HG03159 (cell line): Measurements from ENCODE around the gene CISH.
A peak's percentile ranks its signal among the peaks of the same experiment; 100 is the strongest.

Experiments used
- ATAC-seq: cut with Tn5 transposase; IDR thresholded peaks from one replicate; pipeline ENCODE4 v1.9.1; 2021; ENCODE audit warnings: mild to moderate bottlenecking, moderate library complexity; ENCODE audit not compliant: unreplicated experiment

CISH gene

DNA sequence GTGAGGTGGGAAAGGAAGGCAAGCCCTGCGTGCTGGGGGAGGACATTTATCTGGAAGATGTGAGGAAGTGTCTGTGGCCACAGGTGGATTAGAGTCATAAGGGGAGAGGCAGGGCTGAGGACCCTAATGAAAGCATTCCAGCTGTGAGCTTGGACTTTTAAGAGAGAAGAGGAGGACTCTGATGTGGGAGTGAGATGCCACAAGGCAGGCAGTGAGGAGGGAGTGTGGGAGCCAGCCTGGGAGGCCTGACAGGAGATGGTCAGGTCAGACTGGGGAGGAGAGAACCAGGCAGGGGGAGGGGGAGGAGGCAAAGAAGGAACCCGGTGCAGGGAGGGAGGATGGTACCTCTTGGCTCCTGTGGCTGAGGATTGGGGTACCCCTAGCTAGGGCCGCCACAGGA is 26.4 kb upstream of the CISH start:
- ATAC-seq: no peak

DNA sequence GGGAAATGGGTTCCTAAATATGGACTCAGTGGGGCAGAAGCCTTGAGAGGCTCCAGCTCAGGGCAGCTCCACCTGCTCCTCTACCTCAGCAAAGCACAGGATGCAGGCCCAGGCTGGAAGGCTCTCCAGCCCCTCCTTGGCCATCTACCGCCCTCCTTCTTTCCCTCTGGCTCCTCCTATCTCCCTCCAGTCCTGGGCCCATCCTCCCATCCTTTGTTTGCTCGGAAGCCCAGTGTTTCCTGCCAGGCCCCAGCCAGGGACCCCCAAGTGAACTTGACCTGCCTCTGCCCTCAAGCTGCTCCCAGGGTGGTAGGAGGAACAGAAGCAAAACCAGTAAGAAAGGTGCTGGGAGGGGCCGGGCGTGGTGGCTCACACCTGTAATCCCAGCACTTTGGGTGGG is 25.4 kb upstream of the CISH start:
- ATAC-seq: no peak

DNA sequence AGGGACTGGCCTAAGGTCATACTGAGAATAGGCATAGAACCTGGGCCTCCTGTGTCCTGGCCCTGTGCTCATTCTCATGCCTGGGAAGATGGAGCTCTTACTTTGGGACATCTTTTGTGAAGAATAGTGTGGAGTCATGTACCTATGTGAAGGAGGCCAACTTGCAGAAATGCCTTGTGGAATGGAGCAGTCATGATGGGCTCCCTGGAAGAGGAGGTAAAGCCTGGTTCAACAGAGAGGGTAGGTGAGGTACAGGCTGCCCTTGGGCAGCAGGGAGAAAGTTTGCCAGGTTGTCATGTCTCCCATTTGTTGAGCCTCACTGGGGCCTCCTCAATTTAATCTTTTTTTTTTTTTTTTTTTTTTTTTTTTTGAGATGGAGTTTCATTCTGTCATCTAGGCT is 23.5 kb upstream of the CISH start:
- no peak for ATAC-seq

DNA sequence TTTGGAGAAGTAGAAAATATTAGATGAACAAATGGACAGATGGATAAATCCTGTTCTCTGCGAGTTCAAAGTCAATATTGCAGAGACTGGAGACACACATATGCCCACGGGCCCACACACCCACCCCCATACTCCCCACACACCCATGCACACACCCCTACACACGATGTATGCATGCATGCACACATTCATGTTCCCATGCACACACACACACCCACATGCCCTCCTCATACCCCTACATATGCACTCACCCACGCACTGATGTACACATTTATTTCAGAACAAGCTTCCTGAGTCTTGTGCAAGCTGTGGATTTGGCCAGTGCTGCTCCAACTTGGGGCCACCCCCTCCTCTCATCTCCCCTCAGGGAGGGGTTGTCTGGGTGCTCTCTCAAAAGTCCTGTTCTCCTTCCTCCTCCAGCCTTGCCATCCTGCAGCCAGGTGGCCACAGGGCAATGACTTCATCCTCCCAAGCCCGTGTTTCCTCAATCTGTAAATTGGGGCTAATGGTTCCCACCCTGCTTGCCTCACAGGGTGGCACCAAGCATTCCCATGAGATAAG is 21.7 kb upstream of the CISH start:
- no peak for ATAC-seq

DNA sequence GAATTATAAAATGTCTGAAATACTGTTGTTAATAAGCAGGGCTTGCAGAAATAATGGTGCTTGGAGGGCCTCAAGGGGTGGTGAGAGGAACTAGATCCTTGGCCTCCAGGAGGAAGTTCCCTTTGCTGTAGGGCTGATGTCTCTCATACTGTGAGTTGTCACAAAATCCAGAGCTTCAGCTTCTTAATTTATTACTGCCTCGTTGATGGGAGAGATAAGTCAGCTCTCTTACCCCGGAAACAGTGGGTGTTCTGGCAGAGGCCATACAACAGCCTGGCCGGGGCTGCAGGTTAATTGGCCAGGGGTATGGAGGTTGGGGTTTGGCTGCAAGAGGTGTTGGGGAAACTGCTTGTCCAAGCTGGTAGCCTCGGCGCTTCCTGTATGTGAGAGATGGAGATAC is 20.9 kb upstream of the CISH start:
- ATAC-seq: no peak

DNA sequence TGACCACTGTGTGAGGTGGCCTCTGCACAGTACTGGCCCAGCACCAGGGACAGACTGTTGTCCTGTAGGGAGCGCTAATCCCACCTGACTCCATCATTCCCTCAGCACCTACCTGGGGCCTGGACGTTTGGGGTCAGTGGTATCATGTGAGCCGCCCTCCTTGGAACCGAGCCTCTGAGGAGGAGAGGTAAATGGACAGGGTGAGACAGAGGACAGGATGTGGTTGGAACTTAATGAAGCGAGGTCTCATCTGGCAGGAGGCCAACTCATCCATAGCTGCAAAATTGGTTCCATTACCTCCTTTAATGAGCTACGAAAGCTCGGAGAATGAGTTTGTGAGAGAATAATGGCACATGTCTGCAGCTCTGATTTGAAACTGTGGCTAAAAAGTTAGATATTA is 19.3 kb upstream of the CISH start:
- ATAC-seq: no peak

DNA sequence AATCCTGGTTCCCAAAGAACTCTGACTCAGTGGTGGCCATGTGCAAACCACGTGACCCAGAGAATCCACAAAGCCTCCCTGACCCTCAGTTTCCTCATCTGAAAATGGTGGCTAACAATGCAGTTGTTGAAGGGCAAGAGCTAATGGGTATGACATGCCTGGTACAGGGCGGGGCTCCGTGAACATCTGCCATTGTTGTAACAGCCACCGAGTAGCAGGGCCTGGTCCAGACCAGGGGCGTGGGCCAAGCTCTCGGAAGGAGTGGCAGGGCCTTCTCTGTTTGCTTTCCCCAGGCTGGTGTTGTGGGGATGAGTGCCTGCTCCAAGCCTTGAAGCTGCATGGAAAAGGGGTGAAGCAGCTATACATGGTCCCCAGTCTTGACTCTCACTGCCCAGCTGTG is 18.8 kb upstream of the CISH start:
- ATAC-seq: no peak

DNA sequence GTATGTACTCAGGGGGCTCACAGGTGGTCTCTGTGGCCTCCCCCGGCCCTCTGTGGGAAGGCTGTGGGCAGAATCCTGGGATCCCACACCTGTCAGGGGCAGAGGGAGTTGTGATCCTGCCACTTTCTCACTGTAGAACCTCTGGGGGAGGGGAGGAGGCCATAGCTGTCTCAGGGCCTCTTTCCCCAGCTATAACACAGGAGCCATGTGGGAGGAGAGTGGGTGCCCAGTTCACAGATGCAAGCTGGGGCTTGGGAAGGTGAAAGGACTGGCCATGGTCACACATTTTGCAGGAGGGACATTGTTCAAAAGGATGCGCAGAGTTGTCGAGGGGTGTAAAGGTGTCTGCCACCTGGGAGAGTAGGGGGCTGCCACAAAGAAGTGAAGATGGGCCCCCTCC is 17.0 kb upstream of the CISH start:
- no peak for ATAC-seq

DNA sequence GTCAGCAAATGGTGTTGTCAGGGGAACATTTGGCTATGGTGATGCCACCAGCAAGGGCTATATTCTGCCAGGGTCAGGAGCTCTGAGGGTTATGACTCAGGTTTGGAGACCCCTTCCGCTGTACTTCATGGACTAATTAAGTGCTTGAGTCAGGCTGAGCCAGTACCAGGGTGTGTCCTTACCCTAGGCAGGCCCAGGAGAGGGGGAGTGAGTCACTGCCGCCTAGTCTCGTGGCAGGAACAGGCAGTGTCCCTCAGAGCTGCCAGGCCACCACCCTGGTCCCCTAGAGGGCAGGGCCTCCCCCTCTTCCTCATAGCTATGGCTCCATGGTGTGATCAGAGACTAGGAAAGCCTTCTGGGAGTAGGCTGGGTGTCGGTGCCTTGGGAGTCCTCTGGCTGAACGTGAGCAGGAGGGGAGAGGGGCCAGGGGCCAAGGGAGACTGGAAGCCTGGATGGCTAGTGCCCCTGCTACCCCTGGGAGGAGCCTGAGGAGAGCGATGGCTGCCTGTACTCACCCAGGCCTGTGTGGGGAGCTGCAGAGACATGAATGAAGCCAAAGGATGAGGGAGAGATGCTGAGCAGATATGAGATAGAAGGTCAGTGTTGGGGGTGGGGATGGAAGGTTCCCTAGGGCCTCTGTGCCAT is 16.0 kb upstream of the CISH start:
- no peak for ATAC-seq

DNA sequence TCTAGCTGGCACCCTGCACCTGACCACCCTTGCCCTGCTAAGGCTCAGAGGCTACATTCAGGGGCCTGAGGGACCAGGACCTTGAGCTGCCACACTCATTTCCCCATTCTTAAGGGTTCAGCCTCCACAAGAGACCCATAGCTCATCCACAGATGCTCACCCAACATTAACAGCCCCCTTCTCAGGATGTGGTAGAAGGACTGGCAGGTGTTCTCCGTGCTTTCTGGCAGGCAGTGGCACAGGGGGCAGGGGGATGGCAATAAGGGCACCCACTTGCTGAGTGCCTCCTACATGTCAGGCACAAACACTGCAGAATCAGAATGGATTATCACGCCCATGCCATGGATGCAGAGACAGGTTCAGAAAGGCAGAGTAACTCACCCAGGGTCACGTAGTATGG is 14.8 kb upstream of the CISH start:
- ATAC-seq: no peak

DNA sequence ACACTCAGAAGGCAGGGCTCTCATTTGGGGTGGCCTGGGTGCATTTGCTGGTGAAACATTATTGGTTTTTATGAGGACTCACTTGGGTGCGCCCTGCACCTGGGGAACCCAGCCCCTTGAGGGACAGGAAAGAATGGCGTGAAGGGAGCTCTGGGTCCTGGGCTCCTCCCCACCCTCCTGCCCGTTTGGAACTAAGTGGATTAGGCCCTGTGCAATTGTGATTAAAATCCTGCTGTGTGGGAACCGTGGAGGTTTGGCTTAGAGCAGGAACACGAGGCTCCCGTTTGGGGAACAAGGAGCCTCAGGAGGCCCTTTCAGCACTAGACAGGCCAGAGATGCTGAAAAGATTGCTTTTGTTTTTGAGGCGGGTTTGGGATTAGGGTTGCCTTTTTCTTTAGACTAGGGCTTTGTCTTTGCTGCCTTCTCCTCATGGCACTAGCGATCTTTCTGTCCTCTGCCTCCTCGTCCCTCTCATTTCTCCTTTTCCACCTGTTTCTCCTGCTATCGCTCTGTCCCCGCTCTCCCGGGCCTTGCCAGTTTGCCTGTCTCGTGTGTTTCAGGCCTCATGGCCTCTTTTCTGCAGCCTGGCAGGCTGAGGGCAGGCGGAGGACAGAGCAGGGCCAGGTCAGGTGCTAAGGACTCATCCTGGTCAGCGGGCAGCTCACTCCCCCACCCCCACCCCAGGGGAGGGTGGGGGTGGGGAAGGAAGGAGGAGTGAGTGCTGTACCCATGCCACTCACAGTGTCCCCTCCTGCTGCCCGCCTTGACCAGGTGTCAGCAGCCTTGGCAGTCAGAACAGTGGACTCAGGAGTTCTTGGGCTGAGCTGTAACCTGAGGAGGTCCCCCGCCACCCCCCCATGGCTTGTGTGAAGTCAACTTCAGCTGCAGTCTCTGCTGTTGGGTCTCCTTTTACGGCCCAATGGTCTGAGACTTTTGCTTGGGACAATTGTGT is 13.9 kb upstream of the CISH start:
- no peak for ATAC-seq

DNA sequence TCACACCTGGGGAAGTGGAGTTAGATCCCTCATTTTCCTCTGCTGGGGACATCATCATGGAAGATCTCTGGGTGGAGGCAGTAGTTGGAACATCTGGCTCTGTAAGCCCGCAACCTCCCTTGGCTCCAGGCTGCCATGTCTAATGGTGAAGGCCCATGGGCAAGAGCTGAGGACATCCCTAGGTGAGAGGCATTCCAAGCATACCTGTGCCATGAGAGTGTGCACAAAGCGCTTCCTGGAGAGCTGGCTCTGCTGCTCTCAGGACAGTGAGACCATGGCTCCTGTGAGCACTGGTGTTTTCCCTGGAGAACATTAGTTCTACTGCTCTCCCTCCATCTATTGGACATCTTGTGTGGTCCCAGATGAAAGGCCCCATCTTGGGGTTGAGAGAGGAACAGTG is 13.1 kb upstream of the CISH start:
- ATAC-seq: no peak

DNA sequence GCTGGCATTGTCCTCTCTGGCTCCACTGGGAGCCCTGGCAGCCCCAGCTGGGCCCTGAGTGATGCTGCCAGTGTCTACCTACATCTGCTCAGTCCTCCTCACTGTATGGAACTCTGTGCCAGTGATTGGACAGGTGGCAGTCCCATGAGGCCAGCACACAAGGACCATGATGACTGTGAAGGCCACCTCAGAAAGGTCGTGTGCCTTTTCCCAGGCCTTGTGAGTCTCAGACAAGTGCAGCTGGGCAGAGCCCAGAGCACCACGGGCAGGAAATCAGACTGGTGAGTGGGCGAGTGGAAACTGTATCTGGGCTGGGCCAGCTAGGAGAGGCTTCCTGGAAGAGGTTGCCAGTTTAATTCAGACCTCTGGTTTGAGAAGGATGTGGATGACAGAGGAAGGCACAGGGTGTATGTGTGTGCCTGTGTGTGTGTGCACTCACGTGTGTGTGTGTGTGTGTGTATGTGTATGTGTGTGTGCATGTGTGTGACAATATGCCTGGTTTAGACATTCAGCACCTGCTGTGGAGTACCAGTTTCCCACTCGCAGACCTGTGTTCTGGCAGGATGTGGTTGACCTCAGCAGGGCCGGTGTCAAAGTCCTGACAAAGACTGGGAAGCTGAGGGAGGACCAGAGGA is 12.4 kb upstream of the CISH start:
- ATAC-seq: no peak

DNA sequence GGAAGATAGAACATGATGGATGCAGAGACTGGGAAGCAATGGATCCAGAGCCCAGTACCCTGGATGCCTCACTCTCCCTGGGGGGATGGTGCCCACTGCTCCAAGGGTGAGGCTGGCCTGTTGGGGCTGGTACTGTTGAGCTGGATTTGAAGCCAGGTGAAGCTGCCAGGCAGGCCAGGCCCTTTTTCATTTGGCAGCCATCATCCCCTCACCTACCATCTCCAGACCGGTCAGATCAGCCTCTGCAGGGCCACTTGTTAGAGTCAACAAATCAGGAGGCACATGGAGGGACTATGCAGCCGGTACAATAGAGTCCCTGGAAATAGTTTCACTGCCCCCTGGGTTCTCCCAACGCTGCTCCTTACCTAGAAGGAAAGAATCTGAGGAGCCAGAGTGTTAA is 11.3 kb upstream of the CISH start:
- no peak for ATAC-seq

DNA sequence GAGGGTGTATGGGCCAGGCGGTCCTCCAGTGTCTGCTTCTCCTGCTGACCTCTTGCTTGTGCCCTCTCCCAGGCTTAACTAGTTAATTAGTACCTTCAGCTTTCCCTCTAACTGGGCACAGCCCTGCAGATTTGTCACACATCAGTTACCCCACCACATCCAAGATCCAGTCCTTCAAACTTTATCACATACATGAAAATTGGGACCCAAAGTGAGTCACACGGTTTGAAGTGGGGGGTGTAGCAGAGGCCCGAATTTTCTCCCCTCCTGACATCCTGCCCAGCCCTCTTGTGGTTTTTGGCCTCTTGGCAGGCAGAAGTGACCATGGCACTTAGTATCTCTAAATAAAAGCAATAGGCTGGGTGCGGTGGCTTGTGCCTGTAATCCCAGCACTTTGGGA is 9.2 kb upstream of the CISH start:
- no peak for ATAC-seq

DNA sequence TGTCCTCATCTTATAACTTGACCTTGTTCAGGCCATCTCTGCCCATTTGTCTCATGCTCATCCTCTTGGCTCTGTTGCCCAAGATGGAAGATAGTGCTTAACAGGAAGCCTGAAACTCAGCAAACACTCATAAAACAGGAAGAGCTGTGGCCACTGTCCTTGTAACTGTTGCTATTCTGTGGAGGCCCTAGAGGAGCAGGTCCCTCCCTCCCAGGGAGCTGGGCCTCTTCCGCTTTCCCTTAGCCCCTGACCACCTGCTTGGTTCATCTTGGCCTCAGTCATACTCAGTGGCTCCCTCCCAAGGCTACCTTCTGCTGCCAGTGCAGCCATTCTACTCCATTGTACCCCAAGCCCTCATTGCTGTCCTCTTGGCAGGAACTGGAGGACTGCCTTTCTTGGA is 8.8 kb upstream of the CISH start:
- no peak for ATAC-seq

DNA sequence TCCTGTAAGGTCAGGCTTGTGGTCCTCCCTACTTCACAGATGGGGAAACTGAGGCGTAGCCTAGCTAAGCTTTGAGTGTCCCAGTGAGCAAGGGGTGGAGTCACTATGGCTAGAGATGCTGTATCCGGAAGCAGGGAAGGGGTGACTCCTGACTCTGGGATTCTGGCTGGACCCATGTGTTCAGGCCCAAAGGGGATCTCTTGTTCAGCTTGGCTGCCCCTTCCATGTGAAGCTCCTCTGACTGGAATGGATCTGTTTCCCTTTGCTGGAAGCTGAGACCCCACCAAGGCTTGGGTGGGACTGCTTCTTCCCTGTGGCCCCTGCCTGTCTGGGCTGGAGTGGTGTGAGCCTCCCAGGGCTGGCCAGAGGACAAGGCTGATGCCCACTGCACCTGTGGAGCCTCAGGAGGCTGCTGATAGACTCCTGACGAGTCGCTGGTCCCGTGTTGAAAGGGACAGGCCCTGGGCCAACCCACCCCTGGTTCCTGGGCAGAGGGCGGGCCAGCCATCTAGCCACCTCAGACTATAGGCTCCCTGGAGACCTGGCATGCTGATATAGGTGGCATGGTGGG is 6.4 kb upstream of the CISH start:
- no peak for ATAC-seq

DNA sequence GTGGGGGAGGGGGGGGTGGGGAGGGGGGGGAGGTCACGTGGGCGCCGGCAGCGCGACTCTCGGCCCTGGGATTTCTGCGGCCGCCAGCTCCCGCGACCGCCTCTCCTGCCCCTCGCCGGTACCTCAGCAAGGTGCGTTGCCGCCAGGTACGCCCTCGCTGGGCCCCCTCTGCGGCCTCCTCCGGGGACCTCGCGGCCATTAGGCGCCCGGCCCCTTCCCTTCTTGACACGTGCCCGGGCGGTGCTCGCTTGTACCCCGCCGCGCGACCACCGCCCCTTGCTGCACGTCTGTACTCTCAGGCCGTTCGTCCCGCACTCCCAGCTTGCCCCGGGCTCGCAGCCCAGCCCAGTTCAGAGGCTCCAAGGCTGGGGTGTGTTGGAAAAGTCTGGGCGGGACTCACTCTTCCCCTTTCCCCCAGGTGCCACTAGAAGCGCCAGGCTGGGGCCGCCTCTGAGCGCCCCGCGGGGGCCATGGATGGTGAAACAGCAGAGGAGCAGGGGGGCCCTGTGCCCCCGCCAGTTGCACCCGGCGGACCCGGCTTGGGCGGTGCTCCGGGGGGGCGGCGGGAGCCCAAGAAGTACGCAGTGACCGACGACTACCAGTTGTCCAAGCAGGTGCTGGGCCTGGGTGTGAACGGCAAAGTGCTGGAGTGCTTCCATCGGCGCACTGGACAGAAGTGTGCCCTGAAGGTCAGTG is 5.7 kb upstream of the CISH start, which contains the start of gene MAPKAPK3:
Gene MAPKAPK3 (plus strand): TSS at position 56 of the 696 bp plus-strand sequence. CDS start 415 bp downstream, at position 471.
- no peak for ATAC-seq

DNA sequence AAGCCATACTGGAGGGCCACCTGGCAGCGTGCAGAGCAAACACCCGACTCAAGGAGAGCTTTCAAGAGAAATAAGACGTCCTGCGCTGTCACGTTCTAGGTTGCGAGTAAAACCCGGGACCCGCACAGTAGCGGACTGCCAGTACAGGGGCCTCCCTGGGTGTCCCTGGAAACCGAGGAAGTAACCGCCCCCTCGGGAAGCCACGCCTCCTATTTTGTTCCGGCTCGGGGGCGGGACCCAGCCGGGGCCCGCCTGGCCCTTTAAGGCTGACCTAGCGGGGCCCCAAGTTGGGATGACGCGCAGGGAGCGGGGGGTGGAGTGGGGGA is 5.2 kb upstream of the CISH start:
- peak; percentile 64 for ATAC-seq

DNA sequence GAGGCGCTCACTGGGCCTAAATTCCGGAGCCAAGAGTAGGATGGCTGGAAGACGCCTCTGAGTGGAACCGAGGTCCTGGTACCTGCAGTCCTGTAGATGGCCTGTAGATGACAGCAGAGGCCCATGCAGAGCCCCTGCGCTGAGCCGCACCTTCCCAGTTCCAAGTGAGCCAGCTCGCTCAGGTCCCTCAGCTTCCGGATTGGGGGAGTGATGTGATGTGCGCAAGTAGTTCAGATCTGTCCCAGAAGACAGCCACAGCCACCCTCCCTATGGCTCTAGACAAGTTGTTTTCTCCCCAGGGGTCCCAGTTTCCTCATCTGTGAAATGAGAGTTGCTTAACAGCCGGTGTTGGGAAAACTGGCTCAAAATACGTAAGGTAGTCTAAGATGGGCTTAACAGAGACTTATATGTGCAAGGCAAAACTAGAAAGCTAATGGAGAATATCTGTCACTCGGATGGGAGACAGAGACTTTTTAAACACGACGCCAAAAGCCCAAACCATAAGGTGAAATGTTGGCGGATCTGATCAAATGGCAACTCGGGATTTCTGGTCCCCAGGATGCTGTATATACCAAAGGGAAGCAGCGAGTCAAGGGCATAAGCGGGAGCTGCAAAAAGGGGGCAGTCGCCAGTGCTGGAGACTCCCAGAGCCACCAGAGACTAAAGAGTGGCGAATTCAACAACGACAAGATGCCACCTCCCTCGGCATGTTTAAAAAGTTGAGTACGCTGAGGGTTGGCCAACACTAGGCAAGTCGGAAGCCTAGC is 4.6 kb upstream of the CISH start:
- ATAC-seq: peak; percentile 34
